Fibroblast of lung (primary cell): ENCODE results near the gene SCN8A.

Source experiments
- EZH2 ChIP-seq: IDR thresholded peaks from 2 replicates; pipeline ENCODE4 v1.5.1; 2012; ENCODE audit warnings: low read length, control low read depth, mild to moderate bottlenecking; ENCODE audit errors: missing control alignments
- TF ChIP-seq, protein P1 (sequence below), 2 donors: IDR thresholded peaks in 1 of 2; conservative IDR thresholded peaks in 1 of 2; 1 replicate in 1 of 2; 2 replicates in 1 of 2; pipeline ENCODE4 v1.5.1; 2011 to 2012; ENCODE audit warnings: low read length in 2 of 2, control low read depth in 1 of 2, inconsistent platforms in 1 of 2, low read depth in 1 of 2, mild to moderate bottlenecking in 1 of 2

DNA sequence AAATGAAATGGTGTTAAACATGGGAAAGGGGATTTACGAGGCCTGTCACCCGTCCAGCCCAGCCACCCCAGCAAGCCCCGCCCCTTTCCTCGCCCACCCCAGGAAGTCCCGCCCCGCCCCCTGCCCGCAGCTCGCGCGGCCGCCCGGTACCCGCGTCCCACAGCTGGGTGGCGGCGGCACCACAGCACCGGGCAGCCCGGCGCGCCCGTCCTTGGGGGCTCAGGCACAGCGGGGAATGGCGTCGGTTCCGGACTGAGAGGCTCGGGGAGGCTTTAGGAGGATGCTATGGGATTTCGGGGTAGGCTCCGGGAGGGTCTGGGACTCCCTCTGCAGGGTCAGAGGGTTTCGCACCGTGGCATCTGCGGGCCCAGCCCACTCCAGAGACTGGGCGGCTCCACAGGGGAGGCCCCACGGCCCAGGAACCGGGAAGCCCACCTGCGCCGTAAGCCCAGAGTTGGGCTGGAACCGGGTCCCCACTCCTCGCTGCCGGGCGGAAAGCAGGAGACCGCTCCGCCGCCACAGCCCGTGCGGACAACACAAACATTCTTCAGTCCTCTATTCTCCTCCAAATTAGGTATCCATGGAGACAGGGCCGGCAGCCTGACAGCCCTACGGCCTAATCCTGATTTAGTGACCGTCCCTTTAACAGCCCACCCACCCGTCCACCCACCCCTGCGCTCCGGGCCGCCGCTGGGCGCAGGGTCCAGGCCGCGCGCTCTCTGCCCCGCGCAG, 256.0 kb downstream of the SCN8A start:
- TF ChIP-seq, protein P1, sequence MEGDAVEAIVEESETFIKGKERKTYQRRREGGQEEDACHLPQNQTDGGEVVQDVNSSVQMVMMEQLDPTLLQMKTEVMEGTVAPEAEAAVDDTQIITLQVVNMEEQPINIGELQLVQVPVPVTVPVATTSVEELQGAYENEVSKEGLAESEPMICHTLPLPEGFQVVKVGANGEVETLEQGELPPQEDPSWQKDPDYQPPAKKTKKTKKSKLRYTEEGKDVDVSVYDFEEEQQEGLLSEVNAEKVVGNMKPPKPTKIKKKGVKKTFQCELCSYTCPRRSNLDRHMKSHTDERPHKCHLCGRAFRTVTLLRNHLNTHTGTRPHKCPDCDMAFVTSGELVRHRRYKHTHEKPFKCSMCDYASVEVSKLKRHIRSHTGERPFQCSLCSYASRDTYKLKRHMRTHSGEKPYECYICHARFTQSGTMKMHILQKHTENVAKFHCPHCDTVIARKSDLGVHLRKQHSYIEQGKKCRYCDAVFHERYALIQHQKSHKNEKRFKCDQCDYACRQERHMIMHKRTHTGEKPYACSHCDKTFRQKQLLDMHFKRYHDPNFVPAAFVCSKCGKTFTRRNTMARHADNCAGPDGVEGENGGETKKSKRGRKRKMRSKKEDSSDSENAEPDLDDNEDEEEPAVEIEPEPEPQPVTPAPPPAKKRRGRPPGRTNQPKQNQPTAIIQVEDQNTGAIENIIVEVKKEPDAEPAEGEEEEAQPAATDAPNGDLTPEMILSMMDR (conservative IDR thresholded peaks at IDR 0.05 in 1 of 2, IDR thresholded peaks at IDR 0.05 in 1 of 2; ENCODE audit: low read depth in 1 of 2, low read length in 2 of 2): no peak
- peak; percentile 66 for TF ChIP-seq EZH2
